PC-9 (cell line): ENCODE data around the gene FAM184B.

Experiments
- CTCF ChIP-seq: fragments of 200-600 bp; sonication (generic); conservative IDR thresholded peaks from 2 replicates; pipeline ENCODE4 v1.6.1; 2017; ENCODE audit warnings: mixed run types, antibody characterized with exemption, mild to moderate bottlenecking, moderate library complexity
- EZH2 ChIP-seq: fragments of 200-600 bp; sonication (generic); IDR thresholded peaks from 2 replicates; pipeline ENCODE4 v1.8.0; 2017; ENCODE audit warnings: antibody characterized with exemption, low read depth

DNA sequence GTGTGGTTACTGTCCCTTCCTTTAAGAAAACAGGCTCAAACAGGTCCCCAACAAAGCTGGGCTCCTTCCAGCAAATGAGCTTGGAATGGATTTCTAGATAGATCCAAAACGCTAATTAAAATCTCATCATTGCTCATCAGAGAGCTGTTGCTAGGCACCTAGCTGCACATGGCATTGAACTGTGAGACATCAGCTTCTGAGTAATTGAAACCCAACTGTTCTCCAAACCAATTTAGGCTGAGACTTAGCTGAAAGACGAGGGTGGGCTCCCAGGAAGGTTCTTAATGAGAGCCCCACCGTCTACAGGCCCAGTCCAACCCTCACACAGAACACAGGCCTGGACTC, 59.1 kb downstream of the FAM184B start:
- TF ChIP-seq CTCF (no peak), EZH2 (no peak)
